PFSK-1 (cell line): Measurements from ENCODE around the gene HNF1B.

Experiments used
- FOXP2 ChIP-seq: optimal IDR thresholded peaks from 2 replicates; pipeline ENCODE3; 2011; ENCODE audit warnings: borderline replicate concordance, control low read depth, inconsistent platforms; ENCODE audit not compliant: insufficient read depth; ENCODE audit errors: extremely low read length, extremely low read depth
- POLR2AphosphoS5 ChIP-seq: IDR thresholded peaks from 2 replicates; pipeline ENCODE4 v1.6.1; 2012; ENCODE audit warnings: low read depth, mild to moderate bottlenecking, control low read depth, low read length, moderate library complexity
- REST ChIP-seq, 2 experiments: IDR thresholded peaks; 2 replicates each; pipeline versions ENCODE4 v1.6.1 to v1.8.0; 2011 to 2012; ENCODE audit warnings: low read depth in 2 of 2, low read length in 2 of 2, control low read depth in 1 of 2, inconsistent platforms in 1 of 2, mild to moderate bottlenecking in 1 of 2, moderate library complexity in 1 of 2; ENCODE audit not compliant: insufficient read depth in 1 of 2
- SIN3A ChIP-seq: IDR thresholded peaks from 2 replicates; pipeline ENCODE4 v1.6.1; 2012; ENCODE audit warnings: mild to moderate bottlenecking, low read length, moderate library complexity, borderline replicate concordance; ENCODE audit not compliant: insufficient read depth
- TAF1 ChIP-seq: IDR thresholded peaks from 2 replicates; pipeline ENCODE4 v1.6.1; 2012; ENCODE audit warnings: low read length, control low read depth, borderline replicate concordance; ENCODE audit not compliant: insufficient read depth

Gene HNF1B

GRCh38 chr17:37768438-37768837 lies 23.6 kb upstream of the HNF1B start:
- TF ChIP-seq REST (IDR thresholded peaks at IDR 0.05; ENCODE audit: insufficient read depth in 1 of 2, low read depth in 2 of 2, low read length in 2 of 2) (no peak), POLR2AphosphoS5 (no peak), TAF1 (no peak), SIN3A (no peak), FOXP2 (no peak)

- TF ChIP-seq SIN3A (no peak), POLR2AphosphoS5 (no peak), REST (IDR thresholded peaks at IDR 0.05; ENCODE audit: insufficient read depth in 1 of 2, low read depth in 2 of 2, low read length in 2 of 2) (no peak), TAF1 (no peak), FOXP2 (no peak)
These were observed 22.1 kb upstream of the HNF1B start for GRCh38 chr17:37766971-37767370.

- no peak for TF ChIP-seq POLR2AphosphoS5
- TF ChIP-seq FOXP2: no peak
- TF ChIP-seq REST (IDR thresholded peaks at IDR 0.05; ENCODE audit: insufficient read depth in 1 of 2, low read depth in 2 of 2, low read length in 2 of 2): no peak
- no peak for TF ChIP-seq TAF1
- TF ChIP-seq SIN3A: no peak
These were observed 19.5 kb upstream of the HNF1B start for GRCh38 chr17:37764383-37764782.

- TF ChIP-seq SIN3A: no peak
- TF ChIP-seq REST (IDR thresholded peaks at IDR 0.05; ENCODE audit: insufficient read depth in 1 of 2, low read depth in 2 of 2, low read length in 2 of 2): no peak
- no peak for TF ChIP-seq TAF1
- no peak for TF ChIP-seq POLR2AphosphoS5
- TF ChIP-seq FOXP2: no peak
These were observed 17.8 kb upstream of the HNF1B start for GRCh38 chr17:37762666-37763065.

- TF ChIP-seq FOXP2 (no peak), POLR2AphosphoS5 (no peak), TAF1 (no peak), SIN3A (no peak), REST (IDR thresholded peaks at IDR 0.05; ENCODE audit: insufficient read depth in 1 of 2, low read depth in 2 of 2, low read length in 2 of 2) (no peak)
These were observed 17.1 kb upstream of the HNF1B start for GRCh38 chr17:37761961-37762360.
